Ishikawa (cell line): ENCODE results near the gene AVEN.

Source experiments
- CEBPB ChIP-seq: IDR thresholded peaks from 2 replicates; pipeline ENCODE4 v1.6.1; 2012
- CREB1 ChIP-seq: IDR thresholded peaks from 2 replicates; pipeline ENCODE4 v1.6.1; 2012; ENCODE audit warnings: low read depth
- EP300 ChIP-seq: IDR thresholded peaks from 2 replicates; pipeline ENCODE4 v1.6.1; 2012; ENCODE audit warnings: borderline replicate concordance
- FOXM1 ChIP-seq: IDR thresholded peaks from 2 replicates; pipeline ENCODE4 v1.6.1; 2012; ENCODE audit warnings: low read depth, borderline replicate concordance
- NFIC ChIP-seq: IDR thresholded peaks from 2 replicates; pipeline ENCODE4 v1.6.1; 2012
- RAD21 ChIP-seq: IDR thresholded peaks from 2 replicates; pipeline ENCODE4 v1.6.1; 2012; ENCODE audit warnings: low read depth
- TAF1 ChIP-seq: IDR thresholded peaks from 2 replicates; pipeline ENCODE4 v1.6.1; 2012; ENCODE audit warnings: low read depth, mild to moderate bottlenecking
- TCF12 ChIP-seq: IDR thresholded peaks from 2 replicates; pipeline ENCODE4 v1.6.1; 2012; ENCODE audit warnings: low read depth
- TEAD4 ChIP-seq: IDR thresholded peaks from 2 replicates; pipeline ENCODE4 v1.6.1; 2012
- YY1 ChIP-seq: IDR thresholded peaks from 2 replicates; pipeline ENCODE4 v1.6.1; 2012; ENCODE audit warnings: low read depth
- ZBTB7A ChIP-seq: IDR thresholded peaks from 2 replicates; pipeline ENCODE4 v1.6.1; 2012; ENCODE audit warnings: low read depth
- TF ChIP-seq, protein P1 (sequence below): IDR thresholded peaks from 2 replicates; pipeline ENCODE4 v1.6.1; 2012; ENCODE audit warnings: low read depth, mild to moderate bottlenecking

DNA sequence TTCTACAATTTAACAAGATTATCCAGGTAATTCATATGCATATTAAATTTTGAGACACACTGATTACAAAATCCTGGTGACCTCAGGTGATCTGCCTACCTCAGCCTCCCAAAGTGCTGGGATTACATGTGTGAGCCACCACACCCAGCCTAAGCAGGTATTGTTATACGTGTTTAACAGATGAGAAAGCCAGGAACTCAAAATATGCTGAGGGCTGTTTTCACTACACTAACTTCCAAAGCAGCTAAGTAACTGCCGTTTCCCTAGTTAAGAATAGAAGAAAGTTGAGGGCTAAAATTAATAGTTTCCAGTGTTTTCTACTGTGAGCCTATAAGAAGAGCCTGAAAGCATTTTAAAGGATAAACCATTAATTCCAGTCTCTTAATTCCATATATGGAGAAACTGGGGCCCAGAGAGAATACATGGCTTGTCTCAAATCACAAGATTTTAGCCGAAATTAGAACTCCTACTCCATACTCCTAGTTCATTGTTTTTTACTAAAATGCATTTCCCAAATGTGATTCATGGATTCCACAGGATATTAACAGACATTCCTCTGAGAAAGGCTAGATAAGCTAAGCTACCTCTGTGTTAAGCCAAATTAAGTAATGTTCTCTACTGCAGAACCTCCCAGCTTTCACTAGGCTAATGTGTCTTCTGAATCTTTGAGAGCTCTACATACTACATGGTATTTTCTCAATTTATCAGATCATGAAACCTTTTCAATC lies 17.0 kb upstream of the AVEN start:
- TF ChIP-seq CREB1, result no peak
- no peak for TF ChIP-seq TAF1
- TF ChIP-seq, protein P1, sequence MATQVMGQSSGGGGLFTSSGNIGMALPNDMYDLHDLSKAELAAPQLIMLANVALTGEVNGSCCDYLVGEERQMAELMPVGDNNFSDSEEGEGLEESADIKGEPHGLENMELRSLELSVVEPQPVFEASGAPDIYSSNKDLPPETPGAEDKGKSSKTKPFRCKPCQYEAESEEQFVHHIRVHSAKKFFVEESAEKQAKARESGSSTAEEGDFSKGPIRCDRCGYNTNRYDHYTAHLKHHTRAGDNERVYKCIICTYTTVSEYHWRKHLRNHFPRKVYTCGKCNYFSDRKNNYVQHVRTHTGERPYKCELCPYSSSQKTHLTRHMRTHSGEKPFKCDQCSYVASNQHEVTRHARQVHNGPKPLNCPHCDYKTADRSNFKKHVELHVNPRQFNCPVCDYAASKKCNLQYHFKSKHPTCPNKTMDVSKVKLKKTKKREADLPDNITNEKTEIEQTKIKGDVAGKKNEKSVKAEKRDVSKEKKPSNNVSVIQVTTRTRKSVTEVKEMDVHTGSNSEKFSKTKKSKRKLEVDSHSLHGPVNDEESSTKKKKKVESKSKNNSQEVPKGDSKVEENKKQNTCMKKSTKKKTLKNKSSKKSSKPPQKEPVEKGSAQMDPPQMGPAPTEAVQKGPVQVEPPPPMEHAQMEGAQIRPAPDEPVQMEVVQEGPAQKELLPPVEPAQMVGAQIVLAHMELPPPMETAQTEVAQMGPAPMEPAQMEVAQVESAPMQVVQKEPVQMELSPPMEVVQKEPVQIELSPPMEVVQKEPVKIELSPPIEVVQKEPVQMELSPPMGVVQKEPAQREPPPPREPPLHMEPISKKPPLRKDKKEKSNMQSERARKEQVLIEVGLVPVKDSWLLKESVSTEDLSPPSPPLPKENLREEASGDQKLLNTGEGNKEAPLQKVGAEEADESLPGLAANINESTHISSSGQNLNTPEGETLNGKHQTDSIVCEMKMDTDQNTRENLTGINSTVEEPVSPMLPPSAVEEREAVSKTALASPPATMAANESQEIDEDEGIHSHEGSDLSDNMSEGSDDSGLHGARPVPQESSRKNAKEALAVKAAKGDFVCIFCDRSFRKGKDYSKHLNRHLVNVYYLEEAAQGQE, result no peak
- no peak for TF ChIP-seq TCF12
- TF ChIP-seq YY1, result no peak
- TF ChIP-seq RAD21, result no peak
- no peak for TF ChIP-seq NFIC
- no peak for TF ChIP-seq EP300
- TF ChIP-seq TEAD4, result no peak
- TF ChIP-seq FOXM1, result no peak
- no peak for TF ChIP-seq ZBTB7A
- TF ChIP-seq CEBPB, result no peak
